Type B pancreatic cell (in vitro differentiated cells): ENCODE measurements around the gene SYVN1. TPM values are rescaled to one million over a fixed set of nuclear protein-coding genes. Genes with fewer than 3 reads are reported as not detected.

Source experiments
- DNase-seq: peaks from one replicate; pipeline ENCODE4 v3.0.0; 2021; ENCODE audit warnings: mixed read lengths; ENCODE audit not compliant: unreplicated experiment; ENCODE audit errors: extremely low spot score
- H3K27ac Mint-ChIP-seq: 2 replicates; pipeline ENCODE4 v1.8.0; 2021; ENCODE audit warnings: mild to moderate bottlenecking, mixed read lengths
- H3K27me3 Mint-ChIP-seq: 2 replicates; pipeline ENCODE4 v1.8.0; 2021; ENCODE audit warnings: mixed read lengths
- H3K36me3 Mint-ChIP-seq: 2 replicates; pipeline ENCODE4 v1.8.0; 2021; ENCODE audit warnings: mixed read lengths
- H3K4me1 Mint-ChIP-seq: one replicate; pipeline ENCODE4 v1.8.0; 2021; ENCODE audit warnings: mixed read lengths; ENCODE audit not compliant: unreplicated experiment
- H3K4me3 Mint-ChIP-seq: 2 replicates; pipeline ENCODE4 v1.8.0; 2021; ENCODE audit warnings: mild to moderate bottlenecking, mixed read lengths
- H3K9me3 Mint-ChIP-seq: 2 replicates; pipeline ENCODE4 v1.8.0; 2021; ENCODE audit warnings: mixed read lengths
- CTCF ChIP-seq: fragments of 200-600 bp; sonication (generic); conservative IDR thresholded peaks from 2 replicates; pipeline ENCODE4 v1.5.0; 2021; ENCODE audit warnings: antibody characterized with exemption, mild to moderate bottlenecking
- total RNA-seq: library from RNA; stranded (reverse); gene quantifications from 2 replicates; pipeline ENCODE4 v1.2.1, GENCODE V29; 2021; ENCODE audit warnings: low replicate concordance

Gene SYVN1
- total RNA-seq, 1 donor from 2014 or later = 50.6 TPM

DNA sequence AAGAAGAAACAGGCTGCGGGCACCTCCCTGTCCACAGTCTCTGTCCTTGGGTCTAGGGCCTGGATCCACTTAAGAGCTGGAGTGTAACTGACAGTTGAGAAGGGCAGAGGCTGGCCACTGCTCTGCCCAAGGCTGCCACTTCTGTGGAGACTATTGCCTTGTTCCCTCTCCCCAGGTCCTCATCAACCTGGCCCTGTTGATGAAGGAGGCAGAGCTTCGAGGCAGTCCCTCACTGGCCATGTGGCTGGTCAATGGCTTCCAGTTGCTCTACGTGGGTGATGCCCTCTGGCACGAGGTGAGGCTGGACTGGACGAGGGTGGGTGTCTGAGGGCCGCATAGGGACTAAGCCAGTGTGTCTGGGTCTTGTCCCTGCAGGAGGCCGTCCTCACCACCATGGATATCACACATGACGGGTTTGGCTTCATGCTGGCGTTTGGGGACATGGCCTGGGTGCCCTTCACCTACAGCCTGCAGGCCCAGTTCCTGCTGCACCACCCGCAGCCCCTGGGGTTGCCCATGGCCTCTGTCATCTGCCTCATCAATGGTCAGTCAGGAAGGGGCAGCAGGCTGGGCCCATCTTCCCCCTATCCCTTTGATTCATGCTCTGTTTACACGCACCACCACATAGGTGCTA, 19.7 kb downstream of the SYVN1 start:
- no peak for TF ChIP-seq CTCF
- peak overlapping the region; percentile 92 for H3K4me3 Mint-ChIP-seq
- peaks cover 7% of the 10 kb centered on the region for H3K27me3 Mint-ChIP-seq
- no peaks in the 10 kb centered on the region for H3K9me3 Mint-ChIP-seq
- no peak for DNase-seq
- H3K36me3 Mint-ChIP-seq = peaks cover 9% of the 10 kb centered on the region
- H3K4me1 Mint-ChIP-seq = peaks cover 24% of the 10 kb centered on the region
- peak overlapping the region; percentile 91 for H3K27ac Mint-ChIP-seq

DNA sequence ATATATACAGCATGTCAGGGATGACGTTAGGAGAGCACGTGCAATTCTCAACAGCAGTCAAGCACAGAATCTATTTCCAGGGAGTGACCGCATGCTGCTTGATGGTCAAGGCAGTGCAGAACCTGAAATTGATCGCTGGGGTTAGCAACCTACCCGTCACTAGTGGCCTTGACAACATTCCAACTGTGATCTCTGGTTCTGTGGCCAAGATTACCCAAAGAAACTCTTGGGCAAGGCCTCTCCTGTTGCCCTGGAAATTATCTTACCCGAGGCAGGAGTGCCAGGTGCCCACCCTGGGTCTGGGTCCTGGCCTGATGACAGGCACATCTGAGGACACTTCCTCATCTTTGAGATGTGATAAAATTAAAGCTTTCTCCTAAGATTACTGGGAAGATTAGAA, 20.5 kb downstream of the SYVN1 start:
- peak overlapping the region; percentile 91 for H3K27ac Mint-ChIP-seq
- peaks cover 7% of the 10 kb centered on the region for H3K27me3 Mint-ChIP-seq
- H3K4me3 Mint-ChIP-seq = peak overlapping the region; percentile 87
- H3K4me1 Mint-ChIP-seq = peaks cover 24% of the 10 kb centered on the region
- H3K9me3 Mint-ChIP-seq = no peaks in the 10 kb centered on the region
- peaks cover 9% of the 10 kb centered on the region for H3K36me3 Mint-ChIP-seq
- no peak for DNase-seq
- no peak for TF ChIP-seq CTCF

GRCh38 chr11:65113361-65113756, 21.0 kb downstream of the SYVN1 start:
- no peak for TF ChIP-seq CTCF
- Mint-ChIP-seq H3K9me3 (no peaks in the 10 kb centered on the region), H3K4me1 (peaks cover 24% of the 10 kb centered on the region), H3K4me3 (peak overlapping the region; percentile 87), H3K27me3 (peaks cover 7% of the 10 kb centered on the region), H3K27ac (peak overlapping the region; percentile 91), H3K36me3 (peaks cover 6% of the 10 kb centered on the region)
- no peak for DNase-seq

DNA sequence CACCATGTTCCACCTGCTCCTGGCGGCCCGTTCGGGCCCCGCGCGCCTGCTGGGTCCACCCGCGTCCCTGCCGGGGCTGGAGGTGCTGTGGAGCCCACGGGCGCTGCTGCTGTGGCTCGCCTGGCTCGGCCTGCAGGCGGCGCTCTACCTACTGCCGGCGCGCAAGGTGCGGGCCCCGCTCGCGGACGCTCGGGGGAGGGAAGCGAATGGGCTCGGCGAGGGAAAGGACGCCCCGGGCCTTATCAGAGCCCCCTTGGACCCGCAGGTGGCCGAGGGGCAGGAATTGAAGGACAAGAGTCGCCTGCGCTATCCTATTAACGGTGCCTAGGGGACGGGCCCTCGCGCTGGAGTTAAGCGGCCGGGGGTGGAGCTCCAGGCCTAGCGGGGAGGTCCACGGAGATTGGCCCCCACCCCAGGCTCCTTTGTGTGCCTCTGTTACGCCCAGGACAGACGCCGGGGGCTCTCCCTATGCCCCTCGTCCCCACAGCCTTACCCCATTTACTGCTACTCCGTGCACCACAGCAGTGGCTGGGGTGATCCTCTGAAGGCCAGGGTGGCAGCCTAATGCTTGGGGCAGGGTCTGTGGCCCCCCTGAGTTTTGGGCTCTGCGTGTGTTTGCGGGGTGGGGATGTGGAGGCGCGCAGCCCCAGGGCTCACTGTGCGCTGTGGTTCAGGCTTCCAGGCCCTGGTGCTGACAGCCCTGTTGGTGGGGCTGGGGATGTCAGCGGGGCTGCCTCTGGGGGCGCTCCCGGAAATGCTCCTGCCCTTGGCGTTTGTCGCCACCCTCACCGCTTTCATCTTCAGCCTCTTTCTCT, 21.6 kb downstream of the SYVN1 start:
- TF ChIP-seq CTCF = peak; percentile 94
- H3K9me3 Mint-ChIP-seq = no peaks in the 10 kb centered on the region
- H3K4me1 Mint-ChIP-seq = peaks cover 21% of the 10 kb centered on the region
- H3K27me3 Mint-ChIP-seq = peaks cover 7% of the 10 kb centered on the region
- peak overlapping the region; percentile 87 for H3K4me3 Mint-ChIP-seq
- peak overlapping the region; percentile 91 for H3K27ac Mint-ChIP-seq
- no peak for DNase-seq
- peaks cover 2% of the 10 kb centered on the region for H3K36me3 Mint-ChIP-seq

DNA sequence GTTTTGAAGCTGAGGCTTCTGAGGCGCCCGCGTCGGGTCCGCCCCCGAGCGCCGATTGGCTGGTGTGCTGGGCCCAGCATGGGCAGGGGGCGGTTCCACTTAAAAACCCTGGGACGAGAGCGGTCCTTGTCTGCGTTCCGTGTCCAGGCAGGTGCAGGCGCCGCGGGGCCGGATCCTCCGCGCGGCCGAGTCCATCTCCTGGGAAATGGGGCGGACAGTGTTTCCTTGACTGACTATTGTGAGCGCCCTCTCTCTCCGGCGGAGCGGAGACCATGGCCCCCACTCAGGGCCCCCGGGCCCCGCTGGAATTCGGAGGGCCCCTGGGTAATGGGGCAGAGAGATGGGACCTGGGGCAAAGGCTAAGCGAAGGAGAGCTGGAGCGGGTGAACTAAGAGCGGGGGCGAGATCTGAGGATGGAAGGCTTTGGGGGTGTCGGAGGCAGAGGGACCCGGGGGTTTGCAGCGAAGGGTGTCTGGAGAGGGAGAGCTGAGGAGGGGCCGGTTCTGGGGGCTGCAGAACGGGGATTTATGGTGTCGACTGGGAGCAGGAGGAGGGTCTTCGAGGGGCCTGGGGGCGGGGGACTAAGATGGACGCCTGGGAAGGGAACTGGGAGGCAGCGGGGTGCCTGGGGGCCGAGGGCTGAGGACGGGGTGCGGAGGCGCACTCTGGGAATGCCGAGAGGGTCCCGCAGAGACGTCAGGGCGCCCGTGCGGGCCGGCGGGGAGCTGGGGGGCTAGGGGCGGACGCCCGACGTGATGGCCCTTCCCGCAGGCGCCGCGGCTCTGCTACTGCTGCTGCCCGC, 22.4 kb downstream of the SYVN1 start, which contains the start of gene TM7SF2:
Gene TM7SF2 (plus strand): TSS at position 129 of the 802 bp plus-strand sequence. CDS start 144 bp downstream, at position 273.
- Mint-ChIP-seq H3K27me3 (peaks cover 7% of the 10 kb centered on the region), H3K36me3 (no peaks in the 10 kb centered on the region), H3K4me3 (peak within 1 kb of the TSS; percentile 94), H3K27ac (peak within 1 kb of the TSS; percentile 91), H3K9me3 (no peaks in the 10 kb centered on the region), H3K4me1 (peaks cover 20% of the 10 kb centered on the region)
- no peak for TF ChIP-seq CTCF
- peak; percentile 93 for DNase-seq
